HG03442 (cell line): ENCODE data around the gene MAGI2.

Experiments
- ATAC-seq: cut with Tn5 transposase; IDR thresholded peaks from one replicate; pipeline ENCODE4 v1.9.1; 2021; ENCODE audit warnings: mild to moderate bottlenecking, moderate library complexity; ENCODE audit not compliant: unreplicated experiment

Gene MAGI2

DNA sequence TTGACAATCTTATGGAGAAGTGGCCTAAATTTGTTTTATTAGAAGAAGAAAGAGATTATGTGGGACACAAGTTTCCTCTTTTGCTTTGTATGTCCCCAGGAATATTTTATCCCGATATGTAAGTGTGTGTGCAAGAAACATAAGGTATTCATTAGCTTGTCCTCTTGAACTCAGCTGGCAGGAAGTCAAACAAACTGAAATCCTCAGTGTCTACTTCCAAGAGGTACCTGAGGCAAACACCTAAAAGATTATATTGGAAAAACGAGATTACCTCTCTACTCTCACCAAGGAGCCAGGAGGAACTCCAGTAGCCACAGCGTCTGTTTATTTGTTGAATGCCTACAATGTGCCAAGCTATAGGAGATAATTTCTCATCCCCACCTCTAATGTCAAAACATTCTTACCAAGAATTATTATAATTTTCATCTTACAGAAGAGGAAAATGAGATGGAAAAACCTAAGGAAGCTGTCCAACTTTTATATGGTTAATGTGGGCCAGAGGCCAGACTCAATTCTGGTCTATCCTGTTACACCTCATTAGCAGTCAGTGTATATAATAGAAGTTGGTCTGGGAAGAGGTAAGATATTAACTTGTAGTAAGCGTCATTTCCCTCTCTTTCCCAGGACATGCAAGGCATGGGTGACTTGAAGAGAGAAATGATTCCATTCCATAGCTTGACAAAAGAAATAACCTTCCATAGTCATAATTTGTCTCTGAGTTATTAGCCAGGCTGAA is 692.7 kb downstream of the MAGI2 start:
- no peak for ATAC-seq

DNA sequence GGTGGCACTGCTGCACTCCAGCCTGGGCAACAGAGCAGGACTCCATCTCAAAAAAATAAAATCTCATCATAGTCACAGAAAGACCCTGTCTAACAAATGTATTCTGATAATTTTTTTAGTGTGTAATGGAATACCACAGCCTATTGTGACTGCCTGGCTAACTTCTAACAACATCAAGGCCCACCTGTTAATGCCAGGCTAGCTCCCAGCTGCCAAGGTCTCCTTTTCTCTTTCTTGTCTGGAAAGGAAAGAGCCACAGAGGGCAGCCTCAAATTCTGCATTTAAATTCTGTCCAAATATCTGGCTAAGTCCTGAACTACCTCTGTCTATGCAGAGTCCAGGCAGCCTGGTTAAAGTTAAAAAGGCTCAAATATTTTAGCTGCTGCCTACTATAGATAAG is 700.9 kb downstream of the MAGI2 start:
- no peak for ATAC-seq

DNA sequence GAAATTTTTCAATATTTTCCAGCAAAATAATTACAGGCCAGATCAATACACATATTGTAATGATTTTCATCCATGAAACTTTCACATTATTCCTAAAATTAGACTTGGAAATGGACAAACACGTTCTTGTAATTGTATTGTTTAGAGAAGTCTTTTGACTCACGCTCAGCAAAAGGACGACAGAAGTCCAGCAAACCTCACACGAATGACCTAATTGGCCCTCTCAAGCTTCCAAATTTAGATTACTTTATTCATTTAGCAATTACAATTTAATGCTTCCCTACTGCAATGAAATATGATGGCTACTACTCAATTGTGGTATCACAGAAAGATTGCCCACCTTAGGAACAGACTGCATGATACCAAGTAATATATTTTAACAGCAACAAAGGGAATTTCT is 702.2 kb downstream of the MAGI2 start:
- ATAC-seq = no peak

DNA sequence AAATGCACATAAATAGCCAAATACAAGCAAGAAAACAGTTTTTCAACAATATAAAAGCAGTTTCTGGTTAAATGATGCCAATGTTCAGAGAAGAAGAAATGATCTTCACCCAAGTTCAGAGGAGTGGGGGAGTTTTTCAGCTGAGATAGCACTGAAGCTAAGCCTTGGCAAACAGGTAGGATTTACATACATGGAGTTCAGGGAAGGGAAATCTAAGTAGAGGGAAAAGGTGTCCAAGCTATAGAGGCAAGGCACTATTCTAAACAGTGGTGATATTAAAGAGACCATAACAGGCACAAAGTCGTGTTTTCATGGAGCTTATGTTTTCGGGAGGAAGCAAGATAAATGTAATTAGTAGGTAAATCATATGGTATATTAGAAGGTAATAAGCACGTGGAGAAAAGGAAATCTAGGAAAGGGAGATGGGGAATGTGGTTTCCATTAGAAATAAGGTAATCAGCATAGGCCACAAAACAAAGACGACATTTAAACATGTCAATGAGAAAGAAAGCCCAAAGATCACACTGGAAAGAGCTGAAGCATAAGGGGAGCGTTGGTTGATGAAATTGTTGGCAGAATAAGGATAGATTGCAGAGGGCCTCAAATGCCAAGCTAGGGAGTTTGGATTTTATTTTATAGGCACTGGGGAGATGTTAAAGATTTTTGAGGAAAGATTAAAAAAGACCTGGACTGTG is 704.3 kb downstream of the MAGI2 start:
- no peak for ATAC-seq

DNA sequence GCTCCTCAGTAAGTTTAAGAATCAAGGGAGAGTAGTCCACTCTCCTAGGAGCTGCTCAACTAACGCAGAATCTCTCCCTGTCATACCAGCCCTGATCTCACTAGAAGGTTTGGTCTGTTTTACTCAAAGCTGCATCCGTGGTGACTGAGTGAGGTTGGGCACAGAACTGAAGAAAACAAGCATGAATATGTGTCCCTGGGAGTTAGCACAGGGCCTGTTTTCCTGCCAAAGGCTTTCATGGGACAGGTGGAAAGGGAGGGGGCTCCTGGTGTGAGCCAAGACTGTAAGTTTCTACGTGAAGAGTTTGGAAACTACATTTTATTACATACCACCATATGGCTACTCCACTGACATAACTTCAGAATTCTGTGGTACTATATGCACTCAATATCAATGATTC is 705.9 kb downstream of the MAGI2 start:
- no peak for ATAC-seq

DNA sequence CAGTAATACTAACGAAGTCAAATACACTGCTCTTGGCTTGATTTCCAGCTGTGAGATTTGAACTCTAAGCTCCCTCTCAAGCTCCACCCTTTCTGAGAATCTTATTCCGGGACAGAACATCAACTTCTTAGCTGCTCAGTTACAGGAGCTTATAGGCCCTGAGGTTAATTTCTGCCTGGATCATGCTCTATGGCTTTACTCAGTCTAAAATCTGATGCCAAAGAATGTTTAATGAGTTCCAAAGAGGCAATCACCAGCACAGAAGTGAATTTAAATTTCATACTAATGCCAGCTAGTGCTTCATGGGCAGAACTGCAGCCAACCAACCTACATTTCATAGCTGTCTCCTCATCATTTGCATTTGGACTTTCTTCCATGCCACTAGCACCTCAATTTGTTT is 707.2 kb downstream of the MAGI2 start:
- no peak for ATAC-seq

DNA sequence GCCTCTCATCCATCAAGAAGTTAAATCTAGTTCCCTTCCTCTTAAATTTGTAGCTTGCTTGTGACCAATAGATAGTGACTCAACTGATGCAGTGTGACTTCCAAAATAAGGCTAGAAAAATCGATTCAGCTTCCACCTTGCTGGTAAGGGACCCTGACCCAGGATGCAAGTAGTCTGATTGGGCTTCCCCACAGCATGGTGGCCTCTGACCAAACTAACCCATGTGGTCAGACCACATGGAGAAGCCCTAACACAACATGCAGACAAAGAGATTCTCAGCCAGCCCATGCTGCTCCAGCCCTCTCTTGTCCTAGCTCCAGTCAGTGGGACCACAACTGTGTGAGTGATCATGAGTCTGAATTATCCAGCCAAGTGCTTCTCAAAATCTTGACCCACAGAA is 710.8 kb downstream of the MAGI2 start:
- ATAC-seq = no peak

DNA sequence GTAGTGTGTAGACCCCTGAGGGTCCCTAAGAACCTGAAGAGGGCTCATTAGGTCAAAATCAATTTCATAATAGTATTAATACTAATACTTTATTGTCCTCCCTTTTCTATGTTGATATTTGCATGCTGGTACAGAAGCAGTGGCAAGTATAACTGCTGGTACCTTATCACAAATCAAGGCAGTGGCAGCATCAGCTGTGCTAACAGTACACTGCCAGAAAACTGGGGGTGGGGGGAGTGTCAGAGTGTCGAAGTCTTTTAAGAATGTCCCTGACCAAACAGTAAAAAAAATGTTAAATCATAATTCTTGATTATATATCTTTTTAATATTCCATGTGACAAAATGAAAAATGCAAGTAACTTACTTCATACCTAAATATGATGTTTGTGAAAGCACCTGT is 716.9 kb downstream of the MAGI2 start:
- ATAC-seq = no peak

DNA sequence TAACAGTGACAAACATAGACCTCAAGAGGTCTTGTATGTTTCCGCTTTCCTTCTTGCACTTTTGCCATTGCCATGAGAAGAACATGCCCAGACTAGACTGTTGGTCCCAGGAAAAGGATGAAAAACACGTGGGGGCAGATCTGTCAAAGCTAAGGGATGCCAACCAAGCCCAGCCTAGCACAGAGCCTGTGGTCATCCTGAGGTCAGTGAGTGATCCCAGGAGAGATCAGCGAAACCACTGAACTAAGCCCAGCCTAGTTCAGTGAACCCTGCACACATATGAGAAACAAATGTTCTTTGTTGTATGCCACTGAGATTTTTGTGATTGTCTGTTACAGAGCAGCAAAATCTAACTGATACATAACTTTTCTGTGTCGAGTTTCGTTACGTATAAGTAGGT is 718.8 kb downstream of the MAGI2 start:
- peak; percentile 60 for ATAC-seq

DNA sequence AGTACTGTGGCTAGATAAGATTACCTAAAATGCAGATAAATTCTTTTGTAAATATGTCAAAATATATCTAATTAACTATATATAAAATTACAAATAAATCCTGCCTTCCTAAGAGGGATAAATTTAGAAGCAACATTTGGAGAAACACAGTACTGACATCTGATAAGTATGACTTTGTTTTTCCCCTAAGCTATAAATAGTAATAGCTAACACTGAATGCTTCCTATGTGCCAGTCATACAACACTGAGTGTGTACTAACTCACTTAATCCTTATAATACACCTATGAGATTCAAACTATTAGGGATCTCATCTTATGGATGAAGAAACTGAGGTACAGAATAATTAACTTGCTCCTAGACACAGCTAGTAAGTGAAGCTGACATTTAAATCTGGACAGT is 733.4 kb downstream of the MAGI2 start:
- no peak for ATAC-seq

DNA sequence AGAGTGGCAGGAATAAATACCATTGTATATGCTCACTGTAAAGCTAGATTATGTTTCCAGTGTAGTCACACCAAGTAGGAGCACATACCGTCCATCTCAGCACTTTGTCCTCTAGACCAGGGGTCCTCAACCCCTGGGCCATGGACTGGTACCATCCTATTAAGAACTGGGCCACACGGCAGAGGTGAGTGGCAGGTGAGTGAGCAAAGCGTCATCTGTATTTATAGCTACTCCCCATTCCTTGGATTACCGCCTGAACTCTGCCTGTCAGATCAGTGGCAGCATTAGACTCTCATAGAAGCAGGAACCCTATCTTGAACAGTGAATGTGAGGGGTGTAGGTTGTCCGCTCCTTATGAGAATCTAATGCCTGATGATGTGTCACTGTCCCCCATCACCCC is 735.3 kb downstream of the MAGI2 start:
- no peak for ATAC-seq

DNA sequence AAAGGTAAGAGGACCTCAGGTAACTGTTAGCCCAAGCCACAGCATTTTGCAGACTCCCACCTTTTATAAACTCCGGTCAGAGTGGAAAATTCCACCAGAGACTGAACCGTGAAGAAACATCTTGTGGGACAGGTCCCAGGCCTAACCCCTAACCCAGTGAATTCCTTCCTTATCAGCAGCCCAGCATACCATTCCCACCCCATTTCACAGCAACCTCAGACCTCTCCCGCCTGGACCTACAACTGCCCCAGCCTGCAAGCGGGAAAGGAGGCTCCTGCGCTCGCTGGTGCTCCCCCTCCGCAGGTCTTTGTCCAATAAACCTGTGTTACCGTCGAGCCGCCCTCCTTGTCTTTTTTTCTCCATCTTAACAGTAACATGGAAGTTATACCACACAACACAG is 736.6 kb downstream of the MAGI2 start:
- no peak for ATAC-seq

DNA sequence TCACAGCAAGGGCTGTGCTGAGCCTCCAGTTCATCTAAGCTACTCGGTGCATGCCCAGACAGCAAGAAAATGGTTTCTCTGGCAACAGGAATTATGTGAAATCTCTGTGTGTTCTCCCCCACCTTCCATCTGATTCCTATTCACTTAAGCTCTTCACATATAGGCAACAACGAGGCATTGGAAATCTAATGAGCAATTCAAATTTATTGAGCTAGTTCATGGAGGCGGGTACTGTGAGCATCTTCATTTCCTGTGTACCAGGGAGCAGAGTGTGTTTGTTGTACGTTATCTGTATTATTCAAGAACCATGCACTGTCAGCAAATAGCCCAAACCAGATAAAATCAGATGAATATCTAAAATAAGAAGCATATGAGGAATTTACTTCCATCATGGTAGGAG is 739.1 kb downstream of the MAGI2 start:
- ATAC-seq = no peak

DNA sequence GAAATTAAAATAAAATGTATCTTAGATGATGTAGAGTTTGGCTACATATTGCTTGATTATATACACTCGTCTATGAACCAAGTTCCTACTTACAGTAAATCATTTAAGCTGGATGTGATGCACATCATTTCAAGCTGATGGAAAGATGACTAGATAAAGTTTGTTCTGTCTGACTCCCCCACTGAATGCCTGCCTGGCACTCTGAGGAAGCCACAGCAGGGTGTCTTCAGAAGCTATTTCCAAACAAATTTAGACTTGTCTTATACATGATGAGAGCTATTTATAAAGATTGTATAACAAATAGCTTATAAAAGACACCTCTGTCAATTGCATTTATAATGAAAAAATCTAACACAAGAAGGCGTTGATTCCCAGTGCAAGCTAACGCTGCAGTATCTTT is 741.4 kb downstream of the MAGI2 start:
- ATAC-seq = no peak

DNA sequence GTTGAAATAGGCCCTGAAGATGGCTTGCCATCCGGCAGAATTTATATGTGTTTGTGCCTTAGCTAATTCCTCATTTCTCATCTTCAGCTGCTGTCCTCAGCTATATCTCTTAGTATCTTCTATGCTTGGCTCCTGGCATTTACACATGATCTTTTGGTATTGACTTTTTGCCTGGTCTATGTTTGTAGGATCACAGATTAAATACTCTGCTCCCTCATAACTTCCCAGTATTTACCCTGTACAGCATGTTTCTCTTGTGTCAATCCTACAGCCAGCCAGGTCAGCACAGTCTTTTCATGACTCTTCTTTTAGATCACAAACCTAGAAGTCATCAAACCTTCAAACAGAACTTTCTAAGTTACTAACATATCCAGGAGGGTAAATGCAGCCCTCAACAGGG is 743.8 kb downstream of the MAGI2 start:
- ATAC-seq = no peak

DNA sequence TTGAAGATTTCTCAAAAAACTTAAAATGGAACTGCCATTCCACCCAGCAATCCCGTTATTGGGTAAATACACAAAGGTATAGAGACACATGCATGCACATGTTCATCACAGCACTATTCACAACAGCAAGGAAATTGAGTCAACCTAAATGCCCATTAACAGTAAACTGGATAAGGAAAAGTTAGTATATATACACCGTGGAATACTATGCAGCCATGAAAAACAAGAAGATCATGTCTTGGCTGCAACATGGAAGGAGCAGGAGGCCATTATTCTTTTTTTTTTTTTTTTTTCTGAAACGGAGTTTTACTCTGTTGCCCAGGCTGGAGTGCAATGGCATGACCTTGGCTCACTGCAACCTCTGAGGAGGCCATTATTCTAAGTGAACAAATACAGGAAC is 749.0 kb downstream of the MAGI2 start:
- no peak for ATAC-seq

DNA sequence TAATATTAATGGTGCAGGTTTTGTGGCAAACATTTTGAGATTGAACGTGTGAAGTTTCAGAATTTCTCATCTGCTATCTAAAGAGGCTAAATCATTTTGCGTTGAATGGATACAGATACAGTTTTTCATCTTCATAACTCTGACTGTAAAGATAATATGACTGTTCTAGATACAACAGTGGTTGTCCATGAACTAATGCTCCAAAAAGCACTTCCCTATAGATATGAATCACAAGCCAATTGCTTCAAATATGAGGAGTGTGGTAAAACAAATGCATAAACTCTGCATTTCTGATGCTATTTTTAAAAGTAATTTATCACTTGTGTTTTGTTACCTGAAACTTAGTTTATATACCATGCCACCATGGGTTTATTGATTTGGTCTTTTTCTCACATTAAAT is 750.1 kb downstream of the MAGI2 start:
- ATAC-seq = no peak

DNA sequence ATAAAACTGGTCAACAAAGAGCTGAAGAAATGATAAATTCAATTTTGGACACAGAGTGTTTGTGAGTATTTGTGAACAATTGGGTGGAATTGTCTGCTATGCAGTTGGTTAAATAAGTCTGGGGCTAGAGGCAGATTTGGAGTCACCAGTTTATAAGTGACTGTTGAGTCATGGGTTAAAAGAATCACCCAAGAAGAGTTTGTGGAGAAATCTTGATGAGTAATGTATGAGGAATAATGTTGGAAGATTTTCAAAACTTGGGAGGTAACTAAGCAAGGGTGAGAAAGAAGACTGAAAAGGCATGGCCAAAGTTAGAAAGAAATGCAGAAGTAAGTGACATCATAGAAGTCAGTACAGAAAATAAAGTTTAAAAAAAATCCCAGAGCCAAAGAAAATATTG is 750.7 kb downstream of the MAGI2 start:
- no peak for ATAC-seq

DNA sequence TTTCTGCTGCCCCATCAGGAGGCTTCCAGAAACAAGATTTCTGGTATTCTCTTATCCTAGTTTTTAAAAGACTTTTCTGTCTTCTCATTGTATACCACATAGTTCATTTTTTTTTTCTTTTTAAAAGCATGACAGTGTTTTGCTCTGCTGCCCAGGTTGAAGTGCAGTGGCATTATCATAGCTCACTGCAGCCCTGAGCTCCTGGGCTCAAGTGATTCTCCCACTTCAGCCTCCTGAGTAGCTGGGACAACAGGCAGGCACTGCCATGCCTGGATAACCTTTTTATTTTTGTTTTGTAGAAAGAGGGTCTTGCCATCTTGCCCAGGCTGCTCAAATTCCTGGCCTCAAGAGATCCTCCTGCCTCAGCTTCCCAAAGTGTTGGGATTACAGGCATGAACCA is 757.6 kb downstream of the MAGI2 start:
- no peak for ATAC-seq

DNA sequence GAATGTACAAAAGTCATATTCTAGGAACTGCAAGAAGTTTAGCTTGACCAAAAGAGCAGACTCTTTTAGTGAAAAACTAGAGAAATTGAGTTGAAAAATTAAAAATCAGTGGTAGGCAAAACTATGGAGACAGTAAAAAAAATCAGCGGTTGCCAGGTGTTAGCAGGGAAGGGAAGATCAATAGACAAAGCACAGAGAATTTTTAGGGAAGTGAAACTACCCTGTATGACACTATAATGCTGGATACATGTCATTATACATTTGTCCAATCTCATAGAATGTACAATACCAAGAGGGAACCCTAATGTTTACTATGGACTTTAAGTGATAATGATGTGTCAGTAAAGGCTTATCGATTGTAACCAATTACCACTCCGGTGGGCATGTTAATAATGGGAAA is 761.9 kb downstream of the MAGI2 start:
- ATAC-seq = no peak

DNA sequence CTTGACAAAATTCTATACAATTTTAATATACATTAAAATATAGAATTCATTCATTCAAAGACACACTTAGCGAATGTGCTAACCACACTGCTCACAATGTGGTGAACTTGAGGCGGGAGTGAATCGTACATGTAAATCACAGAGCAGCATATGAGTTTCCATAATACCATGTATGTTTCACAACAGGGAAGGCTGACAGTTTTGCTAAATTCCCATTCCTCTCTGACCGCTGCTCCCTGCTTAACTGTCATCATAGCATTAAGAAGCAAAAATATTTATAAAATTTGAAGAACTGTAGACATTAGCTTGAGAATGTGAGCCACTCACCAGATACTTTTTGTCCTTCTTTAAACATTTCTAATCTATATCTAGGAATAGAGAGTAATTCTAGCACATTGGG is 763.3 kb downstream of the MAGI2 start:
- ATAC-seq = no peak

DNA sequence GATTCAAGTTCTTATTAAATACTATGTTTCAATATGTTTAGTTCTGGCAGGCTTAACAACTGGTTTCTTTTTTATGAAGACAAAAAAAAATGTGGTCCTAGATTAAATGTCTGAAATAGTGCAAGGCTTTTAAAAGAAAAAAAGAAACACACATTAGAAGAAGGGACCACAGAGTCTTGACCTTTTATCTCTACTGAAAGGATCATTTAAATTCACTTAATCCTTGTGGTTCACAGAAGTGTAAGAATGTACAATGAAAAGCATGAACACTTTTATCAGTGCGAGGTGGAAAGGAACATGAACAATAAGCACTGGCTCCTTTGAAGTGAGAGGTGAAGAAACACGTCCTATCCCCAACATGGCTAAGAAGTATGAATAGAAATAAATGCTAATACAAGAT is 765.1 kb downstream of the MAGI2 start:
- no peak for ATAC-seq

DNA sequence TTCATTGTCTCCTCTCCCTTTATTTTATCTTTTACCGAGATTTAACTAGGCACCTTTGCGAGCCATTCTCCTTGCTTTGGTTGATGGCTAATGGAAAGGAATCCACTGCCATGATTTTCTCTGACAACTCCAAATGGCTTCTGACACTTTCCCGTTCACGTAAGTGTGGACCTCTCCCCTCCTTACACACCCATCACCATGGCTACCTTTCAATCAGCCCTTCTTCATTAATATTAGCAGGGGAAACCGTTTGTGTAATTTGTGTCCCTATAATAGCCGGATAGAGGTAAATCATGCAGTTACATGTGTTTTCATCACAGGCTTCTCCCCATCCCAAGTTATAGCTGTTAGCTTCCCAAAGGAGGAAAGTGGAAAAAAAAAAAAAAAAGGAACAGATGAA is 767.3 kb downstream of the MAGI2 start:
- ATAC-seq = no peak
